Mesothelial cell of epicardium (in vitro differentiated cells): ENCODE data around the gene ZNF235. TPM values are rescaled to one million over a fixed set of nuclear protein-coding genes. Genes with fewer than 3 reads are reported as not detected.
"Not testable (repeated sequence)": the region's sequence is repeated elsewhere in the genome, so short reads cannot be mapped to it uniquely, and the experiment has no call there.

Experiments
- DNase-seq, 2 experiments: peaks; one replicate each; pipeline ENCODE4 v3.0.0; 2021; ENCODE audit warnings: low spot score in 2 of 2; ENCODE audit not compliant: unreplicated experiment in 2 of 2
- H3K27ac Mint-ChIP-seq: 2 replicates; pipeline ENCODE4 v1.8.0; 2021; ENCODE audit warnings: mixed read lengths
- H3K27me3 Mint-ChIP-seq: 2 replicates; pipeline ENCODE4 v1.8.0; 2021; ENCODE audit warnings: low read depth, mixed read lengths
- H3K36me3 Mint-ChIP-seq: 2 replicates; pipeline ENCODE4 v1.8.0; 2021; ENCODE audit warnings: mixed read lengths
- H3K4me1 Mint-ChIP-seq: 2 replicates; pipeline ENCODE4 v1.8.0; 2021; ENCODE audit warnings: mixed read lengths
- H3K4me3 Mint-ChIP-seq: 2 replicates; pipeline ENCODE4 v1.8.0; 2021; ENCODE audit warnings: mild to moderate bottlenecking, moderate library complexity, mixed read lengths
- H3K9me3 Mint-ChIP-seq: 2 replicates; pipeline ENCODE4 v1.8.0; 2021; ENCODE audit warnings: mixed read lengths
- total RNA-seq: library from RNA; stranded (reverse); gene quantifications from 3 replicates; pipeline ENCODE4 v1.2.1, GENCODE V29; 2021
- TF ChIP-seq, protein P1 (sequence below): fragments of 200-600 bp; sonication (generic); IDR thresholded peaks from one replicate; pipeline ENCODE4 v1.5.0; 2021; ENCODE audit warnings: antibody characterized with exemption; ENCODE audit not compliant: unreplicated experiment

Gene ZNF235
- total RNA-seq, 1 donor from 2014 or later: 14.0 TPM

- H3K4me3 Mint-ChIP-seq: no peak overlapping the region
Measured at GRCh38 chr19:44258136-44258535, 46.7 kb downstream of the ZNF235 start.

DNA sequence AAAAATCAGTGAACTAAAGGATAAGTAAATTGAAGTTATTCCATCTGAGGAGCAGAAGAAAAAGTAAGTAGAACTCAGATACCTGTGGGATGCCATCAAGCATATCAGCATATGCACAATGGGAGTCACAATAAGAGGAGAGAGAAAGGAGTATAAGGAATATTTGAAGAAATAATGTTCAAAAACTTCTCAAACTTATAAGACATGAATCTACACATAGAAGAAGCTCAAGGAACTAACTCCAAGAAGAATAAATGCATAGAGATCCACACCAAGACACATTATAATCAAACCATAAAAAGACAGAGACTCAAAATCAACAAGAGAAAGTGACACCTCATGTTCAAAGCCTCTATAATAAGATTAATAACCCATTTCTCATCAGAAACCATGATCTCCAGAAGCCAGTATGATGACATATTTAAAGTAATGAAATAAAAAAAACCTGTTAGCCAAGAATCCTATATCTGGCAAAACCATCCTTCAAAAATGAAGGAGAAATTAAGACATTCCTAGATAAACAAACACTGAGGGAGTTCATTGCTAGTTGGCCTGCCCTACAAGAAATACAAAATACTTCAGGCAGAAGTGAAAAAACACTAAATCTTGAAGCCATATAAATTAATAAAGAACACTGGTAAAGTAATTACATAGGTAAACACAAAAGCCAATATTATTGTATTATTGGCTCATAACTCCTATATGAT lies 49.0 kb downstream of the ZNF235 start:
- TF ChIP-seq, protein P1, sequence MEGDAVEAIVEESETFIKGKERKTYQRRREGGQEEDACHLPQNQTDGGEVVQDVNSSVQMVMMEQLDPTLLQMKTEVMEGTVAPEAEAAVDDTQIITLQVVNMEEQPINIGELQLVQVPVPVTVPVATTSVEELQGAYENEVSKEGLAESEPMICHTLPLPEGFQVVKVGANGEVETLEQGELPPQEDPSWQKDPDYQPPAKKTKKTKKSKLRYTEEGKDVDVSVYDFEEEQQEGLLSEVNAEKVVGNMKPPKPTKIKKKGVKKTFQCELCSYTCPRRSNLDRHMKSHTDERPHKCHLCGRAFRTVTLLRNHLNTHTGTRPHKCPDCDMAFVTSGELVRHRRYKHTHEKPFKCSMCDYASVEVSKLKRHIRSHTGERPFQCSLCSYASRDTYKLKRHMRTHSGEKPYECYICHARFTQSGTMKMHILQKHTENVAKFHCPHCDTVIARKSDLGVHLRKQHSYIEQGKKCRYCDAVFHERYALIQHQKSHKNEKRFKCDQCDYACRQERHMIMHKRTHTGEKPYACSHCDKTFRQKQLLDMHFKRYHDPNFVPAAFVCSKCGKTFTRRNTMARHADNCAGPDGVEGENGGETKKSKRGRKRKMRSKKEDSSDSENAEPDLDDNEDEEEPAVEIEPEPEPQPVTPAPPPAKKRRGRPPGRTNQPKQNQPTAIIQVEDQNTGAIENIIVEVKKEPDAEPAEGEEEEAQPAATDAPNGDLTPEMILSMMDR: no peak
- Mint-ChIP-seq H3K27me3 (no peaks in the 10 kb centered on the region), H3K36me3 (peaks cover 62% of the 10 kb centered on the region)

More at GRCh38 chr19:44258136-44258535, 46.7 kb downstream of the ZNF235 start:
- peaks cover 48% of the 10 kb centered on the region for H3K9me3 Mint-ChIP-seq
- H3K36me3 Mint-ChIP-seq: peaks cover 41% of the 10 kb centered on the region
- H3K27me3 Mint-ChIP-seq: no peaks in the 10 kb centered on the region
- TF ChIP-seq, protein P1: no peak
- H3K27ac Mint-ChIP-seq: no peak overlapping the region
- H3K4me1 Mint-ChIP-seq: peaks cover 9% of the 10 kb centered on the region
- no peak for DNase-seq

DNA sequence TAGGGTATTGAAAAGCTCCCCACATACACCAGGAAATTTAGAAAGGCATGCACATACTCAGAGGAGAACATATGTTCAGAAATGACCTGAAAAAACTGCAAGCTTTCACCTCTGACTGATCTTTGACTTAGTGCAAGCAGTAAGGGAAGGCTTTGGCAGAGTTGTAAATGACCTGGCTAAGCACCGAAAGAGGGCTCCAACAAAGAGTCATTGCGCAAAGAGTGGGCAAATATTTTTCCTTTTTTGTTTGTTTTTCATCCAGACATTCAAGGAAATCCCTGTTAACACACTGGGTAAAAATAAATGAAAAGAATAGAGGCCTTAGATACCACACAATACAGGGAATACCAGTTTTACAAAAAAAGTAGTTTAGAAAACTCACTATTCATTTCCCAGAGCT lies 50.3 kb downstream of the ZNF235 start:
- H3K4me1 Mint-ChIP-seq: no peaks in the 10 kb centered on the region
- TF ChIP-seq, protein P1: no peak
- no peak overlapping the region for H3K27ac Mint-ChIP-seq
- peaks cover 84% of the 10 kb centered on the region for H3K9me3 Mint-ChIP-seq
- H3K4me3 Mint-ChIP-seq: no peak overlapping the region
- H3K36me3 Mint-ChIP-seq: peaks cover 76% of the 10 kb centered on the region
- no peaks in the 10 kb centered on the region for H3K27me3 Mint-ChIP-seq
- DNase-seq: no peak

More for the DNA sequence above, 49.0 kb downstream of the ZNF235 start:
- no peak overlapping the region for H3K27ac Mint-ChIP-seq
- H3K9me3 Mint-ChIP-seq: peaks cover 71% of the 10 kb centered on the region
- no peak for DNase-seq
- no peak overlapping the region for H3K4me3 Mint-ChIP-seq
- H3K4me1 Mint-ChIP-seq: peaks cover 9% of the 10 kb centered on the region

DNA sequence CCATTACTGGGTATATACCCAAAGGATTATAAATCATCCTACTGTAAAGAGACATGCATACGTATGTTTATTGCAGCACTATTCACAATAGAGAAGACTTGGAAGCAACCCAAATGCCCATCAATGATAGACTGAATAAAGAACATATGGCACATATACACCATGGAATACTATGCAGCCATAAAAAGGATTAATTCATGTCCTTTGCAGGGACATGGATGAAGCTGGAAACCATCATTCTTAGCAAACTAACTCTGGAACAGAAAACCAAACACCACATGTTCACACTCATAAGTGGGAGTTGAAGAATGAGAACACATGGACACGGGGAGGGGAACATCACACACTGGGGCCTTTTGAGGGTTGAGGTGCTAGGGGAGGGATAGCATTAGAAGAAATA lies 51.4 kb downstream of the ZNF235 start:
- not testable (repeated sequence) for H3K27me3 Mint-ChIP-seq, H3K4me3 Mint-ChIP-seq, H3K27ac Mint-ChIP-seq, H3K4me1 Mint-ChIP-seq, DNase-seq
- Mint-ChIP-seq H3K36me3 (peaks cover 81% of the 10 kb centered on the region), H3K9me3 (peaks cover 88% of the 10 kb centered on the region)

GRCh38 chr19:44252332-44252731 lies 52.5 kb downstream of the ZNF235 start:
- Mint-ChIP-seq H3K9me3 (peaks cover 84% of the 10 kb centered on the region), H3K36me3 (peaks cover 78% of the 10 kb centered on the region)
- not testable (repeated sequence) for DNase-seq, H3K4me3 Mint-ChIP-seq, H3K4me1 Mint-ChIP-seq, H3K27me3 Mint-ChIP-seq, H3K27ac Mint-ChIP-seq

DNA sequence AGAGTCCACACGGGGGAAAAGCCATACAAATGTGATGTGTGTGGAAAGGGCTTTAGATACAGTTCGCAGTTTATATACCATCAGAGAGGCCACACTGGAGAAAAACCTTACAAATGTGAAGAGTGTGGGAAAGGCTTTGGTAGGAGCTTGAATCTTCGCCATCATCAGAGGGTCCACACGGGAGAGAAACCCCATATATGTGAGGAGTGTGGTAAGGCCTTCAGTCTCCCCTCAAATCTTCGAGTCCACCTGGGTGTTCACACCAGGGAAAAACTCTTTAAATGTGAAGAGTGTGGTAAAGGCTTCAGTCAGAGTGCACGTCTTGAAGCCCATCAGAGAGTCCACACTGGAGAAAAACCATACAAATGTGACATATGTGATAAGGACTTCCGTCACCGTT lies 68.4 kb downstream of the ZNF235 start:
- H3K27ac Mint-ChIP-seq: no peak overlapping the region
- H3K36me3 Mint-ChIP-seq: peaks cover 77% of the 10 kb centered on the region
- TF ChIP-seq, protein P1: no peak
- no peaks in the 10 kb centered on the region for H3K27me3 Mint-ChIP-seq
- H3K4me3 Mint-ChIP-seq: no peak overlapping the region
- DNase-seq: no peak
- H3K9me3 Mint-ChIP-seq: peaks cover 62% of the 10 kb centered on the region
- H3K4me1 Mint-ChIP-seq: no peaks in the 10 kb centered on the region

Other genes starting within 250 kb of the ZNF235 start
- 5.0 to 5.6 TPM (median 5.3 TPM) in 3 replicates for gene ZNF284, start 232.9 kb downstream of the ZNF235 start, total RNA-seq
- 39.1 to 42.0 TPM (median 42.0 TPM) in 3 replicates for gene ZNF224, start 210.7 kb downstream of the ZNF235 start, total RNA-seq
- 7.2 to 7.9 TPM (median 7.4 TPM) in 3 replicates for gene ZNF225, start 191.6 kb downstream of the ZNF235 start, total RNA-seq
- gene ZNF234, start 163.5 kb downstream of the ZNF235 start, total RNA-seq: 18.9 to 19.5 TPM (median 19.3 TPM) in 3 replicates
- 36.2 to 38.2 TPM (median 38.2 TPM) in 3 replicates for gene ZNF226, start 139.9 kb downstream of the ZNF235 start, total RNA-seq
- gene ZNF227, start 92.5 kb downstream of the ZNF235 start, total RNA-seq: 29.9 to 31.8 TPM (median 29.9 TPM) in 3 replicates
- 2.6 to 3.9 TPM (median 3.1 TPM) in 3 replicates for gene ZNF233, start 45.1 kb downstream of the ZNF235 start, total RNA-seq
- gene ZNF112, start 51.7 kb upstream of the ZNF235 start, total RNA-seq: 13.0 to 13.6 TPM (median 13.0 TPM) in 3 replicates
- gene ZNF285, start 96.6 kb upstream of the ZNF235 start, total RNA-seq: 9.8 to 11.6 TPM (median 11.2 TPM) in 3 replicates
- 5.4 to 7.0 TPM (median 6.0 TPM) in 3 replicates for gene ZNF229, start 143.4 kb upstream of the ZNF235 start, total RNA-seq
- 13.0 to 14.3 TPM (median 13.1 TPM) in 3 replicates for gene ZNF180, start 195.5 kb upstream of the ZNF235 start, total RNA-seq
- gene CEACAM20, start 224.7 kb upstream of the ZNF235 start, total RNA-seq: not detected in 3 replicates